ENCODE results near the gene RNASEH1.
"Not testable (repeated sequence)": the region's sequence is repeated elsewhere in the genome, so short reads cannot be mapped to it uniquely, and the experiment has no call there.

Gene RNASEH1

DNA sequence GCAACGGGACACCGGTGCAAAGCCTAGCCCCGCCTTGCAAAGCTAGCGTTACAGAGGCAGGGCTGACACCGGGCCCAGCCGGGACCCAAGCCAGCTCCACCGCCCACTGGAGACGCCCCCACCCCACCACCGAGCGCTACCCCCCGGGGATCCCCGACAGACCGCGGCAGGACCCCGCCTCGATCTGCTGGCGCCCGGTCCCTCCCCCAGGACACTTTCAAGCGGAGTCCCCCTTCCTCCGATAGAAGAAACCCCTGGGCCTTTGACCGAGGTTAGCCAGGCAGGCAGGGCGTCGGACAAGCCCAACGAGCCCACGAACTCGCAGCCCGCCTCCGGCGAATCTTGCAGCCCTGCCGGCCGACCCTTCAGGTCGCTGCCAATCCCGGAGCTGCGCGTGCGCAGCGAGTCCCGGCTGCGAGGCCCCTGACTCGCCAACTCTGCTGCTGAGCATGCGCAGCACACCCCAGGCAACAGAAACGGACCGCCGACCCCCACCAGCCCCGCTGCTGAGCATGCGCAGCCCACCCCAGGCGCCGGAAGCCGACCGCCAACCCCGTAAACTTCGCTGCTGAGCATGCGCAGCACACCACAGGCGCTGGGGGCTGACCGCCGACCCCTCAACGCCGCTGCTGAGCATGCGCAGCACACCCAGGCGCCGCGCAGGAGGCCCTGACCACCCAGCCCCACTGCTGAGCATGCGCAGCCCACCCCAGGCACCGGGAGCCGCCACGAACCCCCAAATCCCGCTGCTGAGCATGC, 39.5 kb downstream of the RNASEH1 start:
- DNase-seq = peak; percentile 98

DNA sequence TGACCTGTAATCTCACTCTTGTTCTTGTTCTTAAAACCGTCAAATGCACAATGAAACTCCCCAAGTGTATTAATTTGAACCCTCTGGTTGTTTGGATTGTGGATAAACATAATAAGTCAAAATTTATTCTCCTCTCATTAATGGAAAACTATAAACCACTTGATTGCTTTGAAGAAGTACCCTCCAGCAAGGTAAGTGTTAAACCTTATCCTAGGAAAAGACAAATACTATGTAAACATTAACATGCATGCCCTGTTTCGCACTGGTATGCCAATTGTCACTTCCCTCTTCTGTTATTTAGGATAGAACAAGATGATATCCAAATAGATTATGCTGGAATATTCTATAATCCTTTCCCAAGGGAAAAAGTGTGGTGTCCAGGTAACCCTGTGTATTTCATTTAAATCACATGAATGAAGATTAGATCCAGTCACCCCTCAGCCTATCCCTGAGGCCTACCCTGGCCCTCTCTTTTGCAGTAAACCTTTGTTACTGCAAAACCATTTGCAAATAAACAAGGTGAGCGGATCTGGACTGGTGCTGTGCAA, 40.1 kb downstream of the RNASEH1 start:
- no peak for DNase-seq

DNA sequence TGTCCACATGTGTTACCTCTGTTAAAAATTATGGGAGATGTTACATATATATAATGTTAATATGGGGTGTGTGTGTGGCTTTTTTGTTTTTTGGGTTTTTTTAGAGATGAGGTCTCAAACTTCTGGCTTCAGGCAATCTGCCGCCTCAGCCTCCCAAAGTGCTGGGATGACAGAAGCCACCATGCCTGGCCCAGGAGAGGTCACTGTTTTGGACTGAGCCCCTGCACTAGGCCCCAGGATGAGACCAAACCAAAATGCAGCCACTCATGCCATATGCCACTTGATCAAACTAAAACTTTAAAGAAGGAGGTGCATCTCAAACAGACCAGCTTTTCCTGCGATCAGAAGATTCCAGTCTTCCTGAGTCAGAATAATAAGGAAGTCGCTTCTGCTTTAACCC, 41.3 kb downstream of the RNASEH1 start:
- no peak for DNase-seq

DNA sequence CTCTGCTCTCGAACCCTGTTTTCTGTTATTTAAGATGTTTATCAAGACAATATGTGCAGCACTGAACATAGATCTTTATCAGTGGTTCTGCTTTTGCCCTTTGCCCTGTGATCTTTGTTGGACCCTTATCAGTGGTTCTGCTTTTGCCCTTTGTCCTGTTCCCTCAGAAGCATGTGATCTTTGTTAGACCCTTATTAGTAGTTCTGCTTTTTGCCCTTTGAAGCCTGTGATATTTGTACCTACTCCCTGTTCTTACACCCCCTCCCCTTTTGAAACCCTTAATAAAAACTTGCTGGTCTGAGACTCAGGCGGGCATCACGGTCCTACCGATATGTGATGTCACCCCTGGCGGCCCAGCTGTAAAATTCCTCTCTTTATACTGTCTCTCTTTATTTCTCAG, 42.7 kb downstream of the RNASEH1 start:
- DNase-seq = not testable (repeated sequence)

DNA sequence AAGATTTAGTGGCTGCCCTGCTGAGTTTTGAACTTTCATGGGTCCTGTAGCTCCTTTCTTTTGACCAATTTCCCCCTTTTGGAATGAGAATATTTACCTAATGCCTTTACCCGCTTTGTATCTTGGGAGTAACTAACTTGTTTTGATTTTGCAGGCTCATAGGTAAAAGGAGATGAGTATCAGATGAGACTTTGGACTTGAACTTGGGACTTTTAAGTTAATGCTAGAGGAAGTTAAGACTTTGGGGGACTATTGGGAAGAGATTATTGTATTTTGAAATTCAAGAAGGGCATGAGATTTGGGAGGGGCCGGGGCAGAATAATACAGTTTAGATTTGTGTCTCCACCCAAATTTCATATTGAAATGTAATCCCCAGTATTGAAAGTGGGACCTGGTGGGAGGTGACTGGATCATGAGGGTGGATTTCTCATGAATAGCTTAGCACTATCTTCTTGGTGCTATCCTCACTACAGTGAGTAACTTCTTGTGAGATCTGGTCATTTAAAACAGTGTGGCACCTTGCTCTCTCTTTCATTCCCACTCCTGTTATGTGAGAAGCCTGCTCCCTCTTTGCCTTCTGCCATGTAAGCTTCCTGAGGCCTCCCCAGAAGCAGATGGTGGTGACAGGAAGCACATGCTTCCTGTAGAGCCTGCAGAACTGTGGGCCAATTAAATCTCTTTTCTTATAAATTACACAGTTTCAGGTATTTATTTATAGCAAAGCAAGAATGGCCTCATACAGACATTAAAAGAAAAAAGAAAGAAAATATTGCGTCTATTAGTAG, 44.9 kb downstream of the RNASEH1 start:
- DNase-seq = no peak

DNA sequence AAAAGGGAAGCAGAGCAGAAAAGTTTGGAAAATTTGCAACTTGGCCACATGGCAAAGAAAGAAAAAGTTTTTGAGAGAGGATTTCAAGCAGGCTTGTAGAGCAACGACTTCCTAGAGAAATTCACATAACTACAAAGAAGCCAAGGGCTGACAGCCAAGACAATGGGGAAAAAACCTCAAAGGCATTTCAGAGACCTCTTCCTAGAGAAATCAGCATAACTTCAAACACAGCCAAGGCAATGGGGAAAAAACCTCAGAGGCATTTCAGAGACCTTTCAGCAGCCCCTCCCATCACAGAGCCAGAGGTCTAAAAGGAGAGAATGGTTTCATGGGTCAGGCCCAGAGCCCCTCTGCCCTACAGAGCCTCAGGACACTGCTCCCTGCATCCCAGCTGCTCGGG, 46.0 kb downstream of the RNASEH1 start:
- DNase-seq = no peak

DNA sequence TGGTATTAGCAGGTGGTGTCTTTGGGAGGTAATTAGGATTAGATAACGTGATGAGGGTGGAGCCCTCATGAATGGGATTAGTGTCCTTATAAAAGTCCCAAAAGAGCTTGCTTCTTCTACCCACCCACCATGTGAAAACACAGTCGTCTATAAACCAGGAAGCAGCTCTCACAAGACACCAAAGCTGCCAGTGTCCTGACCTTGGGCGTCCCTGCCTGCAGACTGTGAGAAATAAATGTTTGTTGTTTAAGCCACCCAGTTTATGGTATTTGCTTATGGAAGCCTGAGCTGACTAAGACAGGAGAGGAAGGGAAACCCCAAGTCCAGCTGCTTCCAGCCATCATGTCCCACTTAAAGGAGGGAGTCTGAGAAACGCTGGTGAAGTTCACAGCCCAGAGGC, 52.4 kb downstream of the RNASEH1 start:
- DNase-seq = no peak

DNA sequence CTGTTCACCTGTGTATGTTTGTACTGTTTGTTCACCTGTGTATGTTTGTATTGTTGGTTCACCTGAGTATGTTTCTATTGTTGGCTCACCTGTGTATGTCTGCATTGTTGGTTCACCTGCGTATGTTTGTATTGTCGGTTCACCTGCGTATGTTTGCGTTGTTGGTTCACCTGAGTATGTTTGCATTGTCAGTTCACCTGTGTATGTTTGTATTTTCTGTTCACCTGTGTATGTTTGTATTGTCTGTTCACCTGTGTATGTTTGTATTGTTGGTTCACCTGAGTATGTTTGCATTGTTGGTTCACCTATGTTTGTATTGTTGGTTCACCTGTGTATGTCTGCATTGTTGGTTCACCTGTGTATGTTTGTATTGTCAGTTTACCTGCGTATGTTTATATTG, 53.4 kb downstream of the RNASEH1 start:
- no peak for DNase-seq

DNA sequence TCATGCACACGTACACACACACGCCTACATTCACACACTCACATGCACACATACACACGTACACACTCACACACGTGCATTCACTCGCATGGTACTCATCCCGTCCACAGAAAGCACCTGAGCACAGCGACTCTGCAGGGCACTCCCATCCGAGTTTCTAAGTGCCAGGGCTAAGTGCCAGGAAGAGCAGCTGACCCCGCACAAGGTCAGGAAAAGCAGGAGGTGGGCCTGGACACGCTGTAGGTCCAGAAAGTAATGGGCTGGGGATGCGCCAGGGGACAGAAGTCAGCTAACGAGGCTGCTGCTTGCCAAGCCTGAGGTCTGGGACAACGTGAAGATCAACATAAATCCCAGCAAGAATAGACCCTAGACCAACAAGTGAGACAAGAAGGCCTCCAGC, 54.6 kb downstream of the RNASEH1 start:
- no peak for DNase-seq

DNA sequence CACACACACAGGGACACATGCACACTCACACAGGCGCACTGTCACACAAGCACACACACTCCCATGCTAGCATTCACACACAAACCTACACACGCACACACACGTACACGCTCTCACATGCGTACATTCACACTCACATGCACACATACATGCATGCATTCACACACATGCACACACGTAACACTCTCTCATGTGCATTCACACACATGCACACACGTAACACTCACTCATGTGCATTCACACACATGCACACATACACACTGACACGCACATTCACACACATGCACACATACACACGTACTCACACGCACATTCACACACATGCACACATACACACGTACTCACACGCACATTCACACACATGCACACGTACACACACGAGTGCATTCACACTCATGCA, 55.1 kb downstream of the RNASEH1 start:
- no peak for DNase-seq

DNA sequence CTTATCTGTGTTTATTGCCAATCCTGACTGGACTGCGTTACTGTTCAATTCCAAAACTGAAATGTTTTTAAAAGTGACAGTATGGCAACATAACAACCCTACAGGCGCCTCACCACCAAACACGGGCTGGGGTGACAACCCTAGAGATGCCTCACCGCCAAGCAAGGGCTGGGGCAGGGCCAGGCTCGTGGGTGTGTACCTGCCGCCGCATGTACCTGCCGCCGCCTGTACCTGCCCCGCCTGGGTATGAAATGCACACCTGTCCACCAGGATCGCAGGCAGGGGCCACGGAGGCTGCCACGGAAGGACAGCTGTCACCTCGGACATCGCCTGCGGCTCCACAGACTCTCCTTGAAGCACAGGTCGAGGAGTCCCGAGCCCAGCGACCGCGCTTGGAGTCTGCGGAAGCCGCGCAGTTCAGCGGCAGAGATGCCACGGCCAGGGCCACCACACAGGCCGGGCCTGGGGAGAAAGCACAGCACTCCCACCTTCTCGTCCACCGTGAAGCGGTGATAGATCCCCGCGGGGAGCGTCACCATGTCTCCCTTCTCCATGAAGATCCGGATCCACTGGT, 57.7 kb downstream of the RNASEH1 start:
- no peak for DNase-seq

DNA sequence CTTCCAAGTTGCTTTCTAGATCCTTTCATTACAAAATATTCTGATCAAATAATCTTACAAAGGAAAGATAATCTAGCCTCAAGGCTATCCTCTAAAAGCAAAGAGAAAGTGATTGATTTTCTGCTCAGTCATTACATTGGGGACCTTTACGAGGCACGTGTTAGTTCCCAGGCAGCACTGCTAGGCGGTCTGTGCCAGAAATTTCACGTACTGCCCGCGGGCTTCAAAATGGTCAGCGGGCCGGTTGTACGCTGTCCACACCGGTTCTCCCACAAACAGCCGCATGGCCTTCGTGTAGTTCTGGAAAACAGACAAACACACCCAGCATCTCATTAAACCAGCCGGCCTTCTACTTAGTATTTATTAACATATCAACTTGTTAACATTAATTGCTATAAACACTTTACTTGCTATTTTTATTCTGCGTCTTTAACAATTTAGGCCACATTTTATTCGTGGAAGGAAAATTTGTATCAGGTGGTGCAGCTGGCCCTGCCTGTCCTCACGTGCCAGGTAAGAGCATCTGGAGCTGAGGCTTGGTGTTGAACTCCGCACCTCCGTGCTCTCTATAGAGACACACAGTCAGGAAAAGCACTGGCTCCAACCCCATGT, 59.2 kb downstream of the RNASEH1 start:
- DNase-seq = no peak

DNA sequence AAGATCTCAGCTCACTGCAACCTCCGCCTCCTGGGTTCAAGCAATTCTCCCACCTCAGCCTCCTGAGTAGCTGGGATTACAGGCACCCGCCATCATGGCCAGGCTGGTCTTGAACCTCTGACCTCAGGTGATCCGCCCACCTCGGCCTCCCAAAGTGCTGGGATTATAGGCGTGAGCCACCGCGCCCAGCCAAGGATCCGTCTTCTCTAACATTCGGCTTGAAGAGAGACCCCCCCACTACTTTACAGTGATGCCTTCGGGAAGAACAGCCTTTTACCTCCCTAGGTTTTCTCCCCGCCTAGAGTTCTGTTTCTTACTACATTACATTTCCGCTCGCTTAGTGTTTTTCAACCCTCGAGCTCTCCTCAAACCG, 61.4 kb downstream of the RNASEH1 start:
- not testable (repeated sequence) for DNase-seq

Data from suppressor macrophage treated with lipopolysaccharide for 4 hours (primary cell).